HG03139 (cell line): ENCODE measurements around the gene NCCRP1.

Experiments used
- ATAC-seq: cut with Tn5 transposase; IDR thresholded peaks from one replicate; pipeline ENCODE4 v1.9.1; 2021; ENCODE audit not compliant: unreplicated experiment

NCCRP1 gene, protein sequence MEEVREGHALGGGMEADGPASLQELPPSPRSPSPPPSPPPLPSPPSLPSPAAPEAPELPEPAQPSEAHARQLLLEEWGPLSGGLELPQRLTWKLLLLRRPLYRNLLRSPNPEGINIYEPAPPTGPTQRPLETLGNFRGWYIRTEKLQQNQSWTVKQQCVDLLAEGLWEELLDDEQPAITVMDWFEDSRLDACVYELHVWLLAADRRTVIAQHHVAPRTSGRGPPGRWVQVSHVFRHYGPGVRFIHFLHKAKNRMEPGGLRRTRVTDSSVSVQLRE

DNA sequence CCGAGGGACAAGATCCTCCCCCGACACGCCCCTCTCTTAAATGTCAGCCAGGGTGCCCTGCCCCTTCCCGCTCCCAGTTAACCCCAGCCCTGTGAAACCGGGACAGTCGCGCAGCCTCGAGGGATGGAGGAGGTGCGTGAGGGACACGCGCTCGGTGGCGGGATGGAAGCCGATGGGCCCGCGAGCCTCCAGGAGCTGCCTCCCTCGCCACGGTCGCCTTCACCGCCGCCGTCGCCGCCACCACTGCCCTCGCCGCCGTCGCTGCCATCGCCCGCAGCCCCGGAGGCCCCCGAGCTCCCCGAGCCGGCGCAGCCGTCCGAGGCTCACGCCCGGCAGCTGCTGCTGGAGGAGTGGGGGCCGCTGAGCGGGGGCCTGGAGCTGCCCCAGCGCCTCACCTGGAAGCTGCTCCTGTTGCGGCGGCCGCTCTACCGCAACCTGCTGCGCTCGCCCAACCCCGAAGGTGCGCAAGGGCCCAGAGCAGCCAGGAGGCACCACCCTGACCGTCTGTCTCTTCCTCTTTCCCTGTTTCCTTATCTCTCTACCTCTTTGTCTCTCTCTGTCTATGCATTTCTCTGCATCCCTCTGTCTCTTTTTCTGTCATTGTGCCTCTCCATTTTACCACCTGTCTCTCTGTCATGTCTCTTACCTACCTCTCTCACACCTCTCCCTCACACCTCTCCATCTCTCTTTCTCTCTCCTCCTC is at the start of gene NCCRP1:
Gene NCCRP1, plus strand, starts transcription at position 105 of the 703 bp plus-strand sequence. Its CDS starts 19 bp downstream, at position 124.
- ATAC-seq: no peak

DNA sequence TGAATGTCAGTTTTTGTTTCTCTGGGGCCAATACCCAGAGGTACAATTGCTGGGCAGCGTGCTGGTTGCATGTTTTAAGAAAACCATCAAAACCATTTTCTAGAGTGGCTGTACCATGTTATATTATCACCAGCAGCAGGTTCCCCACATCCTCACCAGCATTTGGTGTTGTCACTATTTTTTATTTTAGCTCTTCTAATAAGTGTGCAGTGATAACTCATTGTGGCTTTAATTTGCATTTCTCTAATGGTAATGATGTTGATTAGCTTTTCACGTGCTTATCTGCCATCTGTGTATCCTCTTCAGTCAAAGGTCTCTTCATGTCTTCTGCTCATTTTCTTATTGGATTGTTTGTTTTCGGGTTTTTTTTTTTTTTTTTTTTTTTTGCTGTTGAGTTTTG is 49.3 kb upstream of the NCCRP1 start:
- ATAC-seq: no peak

DNA sequence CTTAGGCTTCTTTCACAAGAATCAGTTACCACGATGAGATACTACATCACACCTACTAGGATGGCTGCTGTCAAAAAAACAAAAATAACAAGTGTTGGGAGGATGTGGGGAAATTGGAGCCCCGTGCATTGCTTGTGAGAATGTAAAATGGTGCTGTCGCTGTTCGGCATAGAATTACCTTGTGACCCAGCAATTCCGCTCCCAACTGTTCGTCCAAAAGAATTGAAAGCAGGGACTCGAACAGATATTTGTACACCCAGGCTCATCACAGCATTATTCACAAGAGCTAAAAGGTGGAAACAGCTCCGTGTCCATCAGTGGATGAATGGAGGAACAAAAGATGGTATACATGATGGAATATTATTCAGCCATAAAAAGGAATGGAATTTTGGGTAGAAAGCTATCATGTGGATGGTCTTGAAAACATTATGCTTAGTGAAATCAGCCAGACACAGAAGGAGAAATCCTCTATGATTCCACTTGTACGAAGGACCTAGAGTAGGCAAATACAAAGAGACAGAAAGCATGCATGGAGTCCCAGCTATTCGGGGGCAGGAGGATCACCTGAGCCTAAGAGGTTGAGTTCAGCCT is 47.7 kb upstream of the NCCRP1 start:
- no peak for ATAC-seq

DNA sequence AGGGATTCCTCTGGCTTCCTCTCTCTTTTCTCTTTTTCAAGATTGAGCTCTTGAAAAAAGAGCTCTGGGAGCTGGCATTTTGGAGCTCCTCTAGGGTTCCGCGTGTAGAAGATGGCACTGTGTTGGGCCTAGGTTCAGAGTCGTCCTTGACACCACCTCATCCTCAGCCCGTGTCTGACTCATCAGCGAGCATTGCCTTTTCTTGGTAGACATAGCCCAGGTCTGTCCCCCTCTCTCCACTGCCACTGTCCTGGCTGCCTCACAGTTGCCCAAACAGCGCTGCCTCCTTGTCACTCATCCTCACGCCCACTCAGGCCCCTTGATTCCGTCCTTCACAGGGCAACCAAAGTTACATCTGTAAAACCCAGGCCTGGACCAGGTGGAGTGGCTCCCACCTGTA is 46.5 kb upstream of the NCCRP1 start:
- ATAC-seq: no peak

DNA sequence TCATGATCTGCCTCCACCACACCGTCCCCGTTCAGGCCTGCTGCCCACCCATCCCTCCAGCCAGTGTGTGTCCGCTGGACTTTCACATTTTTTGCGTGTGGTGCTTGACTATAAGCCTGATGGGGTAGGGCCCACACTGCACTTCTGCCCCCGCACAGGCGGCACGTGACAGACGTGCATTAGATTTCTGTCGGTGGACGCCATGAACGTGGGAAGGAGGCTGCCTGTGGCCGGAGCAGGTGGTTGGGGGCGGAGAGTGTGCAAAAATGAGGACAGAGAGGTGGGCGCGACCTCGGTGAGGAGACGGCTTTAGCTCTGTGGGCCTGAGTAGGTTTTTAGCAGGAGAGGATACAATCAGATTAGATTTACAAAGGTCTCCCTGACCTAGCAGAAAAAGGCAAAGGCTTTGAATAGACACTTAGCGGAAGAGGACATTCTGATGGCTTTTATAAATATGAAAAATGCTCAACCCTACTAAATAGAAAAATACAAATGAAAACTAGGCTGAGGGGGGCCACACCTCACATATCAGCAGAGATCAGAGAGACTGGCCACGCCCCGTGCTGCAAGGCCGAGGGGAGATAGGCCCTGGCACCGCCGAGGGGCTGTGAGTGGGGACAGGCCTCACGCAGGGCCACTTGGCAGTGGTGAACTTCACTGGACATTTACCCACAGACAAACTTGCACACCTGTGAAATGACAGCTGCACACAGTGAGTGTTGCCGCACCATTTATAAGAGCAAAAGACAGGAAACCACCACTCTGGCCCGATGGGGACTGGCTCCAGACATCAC is 45.8 kb upstream of the NCCRP1 start:
- no peak for ATAC-seq

DNA sequence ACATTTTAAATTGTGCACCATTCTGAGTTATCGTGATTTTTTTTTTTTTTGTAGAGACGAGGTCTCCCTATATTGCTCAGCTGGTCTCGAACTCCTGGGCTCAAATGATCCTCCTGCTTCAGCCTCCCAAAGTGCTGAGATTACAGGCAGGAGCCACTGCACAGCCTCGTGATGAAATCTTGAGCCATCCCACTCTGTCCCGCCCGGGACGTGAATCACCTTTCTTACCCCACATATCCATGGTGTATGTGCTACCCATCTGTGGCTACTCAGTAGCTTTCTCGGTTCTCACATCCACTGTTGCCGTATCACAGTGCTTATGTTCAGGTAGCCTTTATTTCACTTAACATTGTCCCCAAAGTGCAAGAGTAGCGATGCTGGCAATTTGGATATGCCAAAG is 44.7 kb upstream of the NCCRP1 start:
- ATAC-seq: no peak

DNA sequence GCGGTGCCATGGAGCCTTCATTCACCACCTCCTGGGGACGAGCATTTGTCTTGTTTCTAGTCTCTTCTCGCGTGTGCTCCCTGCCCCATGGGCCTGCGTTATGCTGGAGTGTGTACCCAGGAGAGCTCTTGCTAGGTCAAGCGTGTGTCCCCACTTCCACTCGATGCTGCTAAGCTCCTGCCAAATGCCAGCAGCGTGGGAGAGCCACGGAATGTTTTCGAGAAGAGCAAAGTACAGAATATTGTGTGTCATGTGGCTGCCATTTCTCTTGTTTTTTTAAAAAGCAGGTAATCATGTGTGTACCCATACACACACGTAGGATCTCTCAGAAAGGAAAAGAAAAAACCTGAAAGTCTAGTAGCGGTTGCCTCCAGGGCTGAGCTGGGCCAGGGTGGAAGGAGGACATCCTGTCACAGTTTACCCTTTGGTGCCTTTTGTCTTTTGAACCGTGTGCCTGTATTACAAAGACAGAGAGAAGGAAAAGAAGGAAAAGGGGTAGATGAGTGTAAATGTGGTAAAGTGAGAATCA is 42.6 kb upstream of the NCCRP1 start:
- no peak for ATAC-seq

DNA sequence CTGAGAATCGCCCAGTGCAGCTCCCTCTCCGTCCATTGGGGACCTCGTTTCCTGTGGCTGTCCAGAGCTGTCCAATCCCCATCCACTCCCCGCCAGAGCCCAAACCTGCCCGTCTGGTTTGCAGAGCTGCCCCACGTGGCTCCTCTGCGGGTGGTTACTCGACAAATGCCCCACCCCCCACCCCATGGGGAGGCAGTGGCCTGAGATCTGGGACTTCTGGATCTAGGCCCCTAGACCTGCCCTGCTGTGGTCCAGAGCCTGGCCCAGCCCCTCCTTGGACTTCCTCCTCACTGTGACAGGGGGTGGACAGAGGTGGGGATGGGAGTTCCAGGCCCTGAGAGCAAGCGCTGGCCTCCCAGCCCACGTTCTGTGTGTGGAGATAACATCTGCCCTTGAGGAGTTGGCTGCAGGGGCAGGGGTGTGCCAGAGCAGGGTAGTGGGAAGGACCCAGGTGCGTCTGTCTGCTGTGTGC is 42.1 kb upstream of the NCCRP1 start:
- no peak for ATAC-seq

DNA sequence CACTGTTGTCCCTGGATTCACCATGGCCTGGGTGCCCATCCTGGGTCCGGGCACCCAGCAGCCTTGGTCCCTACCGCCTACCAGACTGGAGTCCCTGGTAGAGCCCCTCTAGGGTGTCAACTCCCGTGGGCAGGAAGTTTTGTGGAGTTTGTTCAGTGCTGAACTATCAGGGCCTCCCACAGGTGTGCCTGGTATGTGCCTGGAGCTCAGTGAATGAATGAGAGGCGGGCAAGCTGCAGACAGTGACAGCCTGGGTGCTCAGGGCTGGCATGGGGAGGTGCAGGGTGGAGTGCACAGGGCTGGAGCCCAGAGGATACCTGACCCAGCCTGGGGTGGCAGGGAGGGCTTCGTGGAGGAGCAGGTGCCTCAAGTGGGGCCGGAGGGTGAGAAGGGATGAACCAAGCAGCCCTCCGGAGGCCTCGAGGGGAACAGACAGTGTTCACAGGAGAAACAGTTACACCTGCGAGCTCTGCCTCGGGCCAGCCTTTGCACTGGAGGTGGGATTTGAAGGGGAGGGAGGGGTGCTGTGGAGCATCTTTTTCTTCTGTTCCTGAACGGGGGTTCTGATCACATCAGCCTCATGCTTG is 41.6 kb upstream of the NCCRP1 start:
- no peak for ATAC-seq

DNA sequence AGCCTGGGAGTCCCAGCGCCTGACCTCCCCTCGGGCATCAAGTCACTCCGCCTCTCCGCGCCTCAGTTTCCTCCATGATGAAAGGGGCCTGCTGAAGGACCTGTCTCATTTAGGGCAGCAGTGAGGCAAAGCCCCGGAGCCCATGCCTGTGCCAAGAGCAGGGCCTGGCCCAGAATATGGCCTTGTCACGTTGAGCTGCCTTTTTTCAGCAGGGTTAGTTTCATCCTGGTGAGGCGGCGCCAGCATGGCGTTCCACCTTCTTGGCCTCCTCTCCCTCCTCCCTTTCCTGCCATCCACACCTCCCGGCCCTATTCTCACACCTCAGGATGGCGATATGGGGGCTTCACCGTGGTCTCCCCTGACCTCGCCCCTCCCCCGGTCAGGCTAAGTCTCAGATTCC is 41.0 kb upstream of the NCCRP1 start:
- ATAC-seq: no peak

DNA sequence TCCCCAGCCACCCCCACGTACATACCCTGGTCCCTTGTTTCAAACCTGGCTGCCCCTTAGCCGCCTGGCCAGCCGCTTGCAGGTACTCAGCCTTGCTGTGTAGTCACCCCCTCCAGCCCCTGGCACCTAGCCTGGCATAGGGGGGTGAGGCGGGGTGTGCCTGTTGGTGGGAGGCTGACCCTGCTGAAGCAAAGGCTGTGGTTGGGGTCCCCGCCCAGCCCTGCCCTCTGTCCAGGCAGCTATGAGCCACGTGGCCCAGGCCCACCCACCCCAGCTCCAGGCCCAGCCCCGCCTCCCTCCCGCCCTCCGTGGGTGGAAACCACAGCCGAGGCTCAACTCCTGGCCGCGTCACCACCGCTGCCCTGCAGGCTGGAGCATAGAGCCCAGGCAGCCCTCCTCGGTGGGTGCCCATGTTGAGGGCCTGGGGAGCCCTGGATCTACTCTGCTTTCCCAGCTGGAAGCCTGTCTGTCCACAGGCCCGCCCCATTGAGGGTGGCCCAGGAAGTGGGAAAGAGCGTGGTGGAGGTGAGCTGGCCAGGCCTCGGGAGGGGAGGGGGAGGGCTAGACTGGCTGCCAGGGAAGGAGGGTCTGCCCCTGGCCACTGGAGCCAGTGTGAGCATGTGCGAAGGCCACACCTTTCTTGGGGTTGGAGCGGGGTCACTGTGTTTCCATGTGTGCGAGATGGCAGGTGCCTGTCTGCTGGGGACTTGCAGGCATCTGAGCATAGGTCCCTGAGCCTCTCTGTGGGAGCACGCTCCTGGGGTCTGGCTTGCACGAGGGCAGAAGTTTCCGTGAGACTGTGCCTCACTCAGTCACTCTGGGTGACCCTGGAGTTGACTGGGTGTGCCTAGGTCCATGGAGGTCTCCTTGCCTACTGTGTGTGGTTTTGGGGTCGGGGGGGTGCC is 40.2 kb upstream of the NCCRP1 start:
- ATAC-seq: no peak

DNA sequence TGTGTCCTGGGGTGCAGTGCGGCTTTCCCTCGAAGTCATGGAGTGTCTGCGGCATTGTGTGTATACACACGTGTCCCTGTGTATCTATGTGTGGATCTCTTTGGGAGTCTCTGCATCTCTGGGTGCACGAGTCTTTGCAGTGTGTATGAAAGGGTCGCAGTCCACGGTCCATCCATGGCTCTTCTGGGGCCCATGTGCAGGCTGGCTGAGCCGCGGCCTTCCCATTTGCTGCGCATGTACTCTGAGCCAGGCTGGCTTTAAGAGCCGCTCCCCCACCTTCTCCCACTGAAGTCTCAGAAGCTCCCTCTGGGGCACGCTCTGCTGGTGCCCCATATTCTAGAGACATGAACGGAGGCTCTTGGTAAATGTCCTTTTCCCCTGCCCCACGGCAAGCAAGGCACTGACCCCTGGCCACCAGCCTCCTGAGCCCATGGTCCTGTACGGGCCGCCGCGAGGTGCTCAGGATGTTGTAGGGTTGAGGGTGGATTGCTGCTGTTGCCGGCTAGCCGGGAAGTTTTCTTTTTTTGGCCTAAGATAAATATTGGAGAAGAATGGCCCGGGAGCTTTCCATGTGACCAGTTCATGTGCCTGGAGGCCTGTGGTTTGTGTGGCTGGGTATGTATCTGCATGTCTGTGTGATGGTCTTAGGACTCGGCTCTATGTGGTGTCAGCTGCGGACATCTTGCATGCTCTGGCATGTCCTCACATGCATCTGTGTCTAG is 39.3 kb upstream of the NCCRP1 start:
- no peak for ATAC-seq

DNA sequence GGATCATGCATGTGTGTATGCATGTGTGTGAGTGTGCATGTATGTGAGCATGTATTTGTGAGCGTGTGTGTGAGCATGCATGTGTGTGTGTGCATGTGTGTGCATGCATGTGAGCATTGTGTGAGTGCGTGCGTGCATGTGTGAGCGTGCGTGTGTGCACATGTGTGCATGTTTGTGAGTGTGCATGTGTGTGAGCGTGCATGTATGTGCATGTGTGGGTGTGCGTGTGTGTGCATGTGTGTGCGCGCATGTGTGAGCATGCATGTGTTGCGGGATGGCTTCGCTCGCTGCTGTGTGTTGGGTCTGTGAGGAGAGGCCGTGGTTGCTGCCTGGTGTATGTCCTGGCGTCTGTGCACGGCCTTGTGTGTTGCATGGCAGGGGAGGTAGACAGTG is 38.8 kb upstream of the NCCRP1 start:
- ATAC-seq: no peak

DNA sequence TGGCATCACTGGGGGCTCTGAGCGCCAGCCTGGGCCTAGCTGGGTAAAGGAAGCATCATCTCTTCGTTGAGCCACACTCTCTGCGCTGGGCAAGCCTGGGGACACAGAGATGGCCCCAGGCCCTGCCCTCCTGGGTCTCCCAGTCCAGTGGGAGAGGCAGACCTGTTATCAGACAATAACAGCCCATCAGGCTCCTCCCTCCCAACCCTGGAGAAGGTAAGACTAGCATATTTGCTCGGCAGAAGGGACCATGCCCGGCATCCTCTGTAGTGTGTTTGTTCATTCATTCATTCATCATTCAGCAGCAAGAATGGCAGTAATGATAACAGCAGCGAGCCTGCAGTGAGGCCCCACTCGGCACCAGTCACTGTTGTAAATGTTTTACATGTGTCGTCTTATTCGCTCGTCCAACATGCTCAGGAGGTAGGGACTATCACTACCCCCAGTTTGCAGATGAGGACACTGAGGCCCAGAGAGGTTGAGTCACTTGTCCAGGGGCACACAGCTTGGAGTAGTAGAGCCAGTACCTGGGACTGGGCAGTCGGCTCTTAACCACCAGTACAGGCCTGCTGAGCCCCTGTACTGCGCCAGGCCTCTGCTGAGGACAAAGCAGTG is 38.0 kb upstream of the NCCRP1 start:
- no peak for ATAC-seq

DNA sequence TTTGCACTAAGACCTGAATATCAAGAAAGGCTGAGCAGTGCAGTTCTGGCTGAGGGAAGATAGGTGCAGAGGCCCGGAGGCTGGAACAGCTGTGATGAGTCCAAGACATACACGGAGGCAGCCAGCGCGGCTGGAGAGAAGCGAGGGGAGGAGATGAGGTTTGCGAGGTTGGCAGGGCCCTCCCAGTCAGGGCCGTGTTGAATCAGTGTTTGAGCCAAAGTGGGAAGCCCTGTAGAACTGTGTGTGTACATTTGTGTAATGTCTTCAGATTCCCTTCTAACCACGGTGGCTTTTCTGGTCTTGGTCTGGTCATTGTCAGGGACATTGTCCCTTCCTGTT is 36.3 kb upstream of the NCCRP1 start:
- ATAC-seq: no peak

DNA sequence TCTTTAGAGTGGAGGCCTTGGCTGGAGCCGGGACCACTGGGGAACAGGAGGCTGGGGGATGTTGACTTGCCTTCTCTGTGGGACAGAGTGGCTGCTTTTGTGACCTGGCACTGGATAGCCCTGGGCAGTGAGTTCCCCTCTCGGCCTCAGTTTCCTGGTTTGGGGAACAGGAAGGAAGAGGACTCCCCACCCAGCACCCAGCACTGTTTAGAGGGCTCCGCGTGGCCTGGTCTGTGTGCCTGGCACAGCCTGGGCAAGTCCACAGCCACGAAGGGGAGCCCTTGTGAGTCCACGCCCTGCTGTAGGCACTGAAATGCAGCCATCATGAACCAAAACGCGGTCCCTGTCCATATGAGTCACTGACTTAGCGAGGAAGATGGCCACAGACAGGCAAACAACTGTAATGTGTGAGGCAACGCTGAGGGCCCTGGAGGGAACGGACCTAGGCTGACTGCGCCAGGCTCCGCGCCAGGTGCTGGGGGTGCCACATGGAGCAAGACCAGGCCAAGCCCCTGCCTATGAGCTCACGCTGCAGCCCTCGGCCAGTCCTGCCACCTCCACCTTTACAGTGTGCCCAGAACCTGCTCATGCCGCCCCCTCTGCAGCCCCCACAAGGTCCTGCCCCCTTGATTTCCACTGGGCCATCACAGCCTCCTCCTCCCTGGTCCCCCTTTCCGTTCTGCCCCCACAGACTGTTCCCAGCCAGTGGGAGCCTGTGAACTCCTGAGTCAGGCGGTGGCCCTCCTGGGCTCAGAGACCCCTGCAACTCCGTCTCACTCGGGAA is 35.7 kb upstream of the NCCRP1 start:
- ATAC-seq: no peak

DNA sequence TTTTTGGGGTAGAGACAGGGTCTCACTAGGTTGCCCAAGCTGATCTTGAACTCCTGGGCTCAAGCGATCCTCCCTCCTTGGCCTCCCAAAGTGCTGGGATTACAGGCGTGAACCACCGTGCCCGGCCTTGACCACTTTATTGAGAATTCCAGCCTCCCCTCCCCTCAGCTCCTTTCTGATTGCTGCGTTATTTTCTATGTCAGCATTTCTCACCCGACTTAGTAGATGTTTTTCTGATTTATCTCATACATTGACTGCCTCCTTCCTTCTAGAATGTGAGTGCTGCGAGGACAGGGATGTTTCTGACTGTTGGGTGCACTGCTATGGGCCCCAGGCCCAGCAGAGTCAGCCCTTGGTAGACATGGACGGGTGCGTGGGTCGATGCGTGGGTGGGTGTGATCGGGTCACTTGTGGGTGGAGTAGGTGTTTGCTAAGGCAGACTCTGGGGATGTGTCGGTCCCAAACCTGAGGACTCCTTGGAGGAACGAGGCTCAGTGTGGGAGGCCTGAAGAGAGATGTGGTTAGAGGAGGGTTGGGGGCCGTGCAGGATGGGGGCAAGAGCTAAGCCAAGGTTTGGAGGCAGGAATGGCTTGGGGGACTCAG is 34.2 kb upstream of the NCCRP1 start:
- no peak for ATAC-seq

DNA sequence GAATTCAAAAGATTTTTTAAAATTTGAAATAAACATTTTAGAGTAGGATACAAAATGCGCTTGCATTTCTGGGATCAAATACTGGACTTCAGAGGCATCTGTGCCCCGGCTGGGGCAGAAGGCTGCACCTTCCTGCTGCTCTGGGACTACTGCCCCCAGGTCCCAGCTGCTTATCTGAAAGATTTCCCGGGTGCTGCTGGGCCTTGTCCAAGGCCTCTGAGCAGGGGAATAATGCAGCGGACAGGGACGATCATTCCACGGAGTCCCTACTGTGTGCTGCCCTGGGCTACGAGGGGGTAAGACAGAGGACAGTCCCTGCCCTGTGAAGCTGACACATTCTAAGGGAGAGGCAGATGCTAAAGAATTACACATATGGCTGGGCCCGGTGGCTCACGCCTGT is 33.1 kb upstream of the NCCRP1 start:
- no peak for ATAC-seq
